ENCODE measurements around the gene CCDC82.
"Not testable (repeated sequence)": the region's sequence is repeated elsewhere in the genome, so short reads cannot be mapped to it uniquely, and the experiment has no call there.

The CCDC82 gene

DNA sequence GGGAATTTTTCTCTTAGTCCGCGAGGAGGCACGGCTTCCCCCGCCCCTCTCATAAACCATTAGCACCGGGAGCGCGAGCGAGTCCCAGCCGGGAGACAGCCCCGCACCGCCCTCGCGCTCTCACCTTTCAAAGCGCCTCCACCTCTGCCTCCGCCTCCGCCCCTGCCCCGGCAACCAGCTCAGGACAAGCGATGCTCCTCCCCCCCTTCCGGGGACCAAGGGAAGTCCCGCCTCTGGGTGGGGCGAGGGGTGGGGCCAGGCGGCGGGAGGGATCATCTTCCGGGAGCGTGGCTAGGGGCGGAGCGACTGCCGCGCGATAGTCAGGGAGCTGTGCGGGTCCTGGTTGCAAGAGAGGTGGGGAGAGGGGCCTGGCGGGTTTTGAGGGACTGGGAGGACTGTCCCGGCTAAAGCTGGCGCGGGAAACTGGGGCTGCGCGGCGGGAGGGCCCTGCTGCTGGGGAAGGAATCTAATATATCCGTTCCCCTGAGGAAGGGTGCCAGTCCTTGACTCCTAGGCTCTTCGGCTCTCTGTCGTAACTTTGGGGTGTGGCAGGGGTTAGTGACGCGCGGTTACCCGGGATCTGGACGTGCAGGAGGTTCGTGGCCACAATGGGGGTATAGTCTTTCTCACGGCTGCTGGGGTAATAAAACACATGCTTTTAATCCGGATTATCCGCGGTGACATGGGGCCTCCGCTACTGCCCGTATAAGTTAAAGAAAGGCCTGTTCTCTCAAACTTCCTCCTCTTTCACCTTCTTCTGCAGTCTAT lies at the start of gene CCDC82, which contains the start of gene JRKL:
Gene CCDC82 (minus strand): TSS at position 193 of the 768 bp plus-strand sequence. CDS start 5,165 bp downstream, outside the sequence.
Gene JRKL (plus strand): TSS at position 294 of the 768 bp plus-strand sequence. CDS start 637 bp downstream, outside the sequence.
- peak; percentile 95 to 98 for DNase-seq

DNA sequence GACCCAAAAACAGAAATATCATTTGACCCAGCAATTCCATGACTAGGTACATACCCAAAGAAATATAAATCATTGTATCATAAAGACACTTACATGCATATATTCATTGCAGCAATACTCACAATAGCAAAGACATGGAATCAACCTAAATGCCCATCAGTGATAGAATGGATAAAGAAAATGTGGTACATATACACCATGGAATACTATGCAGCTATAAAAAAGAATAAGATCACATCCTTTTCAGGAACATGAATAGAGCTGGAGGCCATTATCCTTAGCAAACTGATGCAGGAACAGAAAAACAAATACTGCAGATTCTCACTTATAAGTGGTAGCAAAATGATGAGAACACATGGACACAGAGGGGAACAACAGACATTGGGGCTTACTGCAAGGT lies 42.9 kb upstream of the CCDC82 start:
- not testable (repeated sequence) for DNase-seq

DNA sequence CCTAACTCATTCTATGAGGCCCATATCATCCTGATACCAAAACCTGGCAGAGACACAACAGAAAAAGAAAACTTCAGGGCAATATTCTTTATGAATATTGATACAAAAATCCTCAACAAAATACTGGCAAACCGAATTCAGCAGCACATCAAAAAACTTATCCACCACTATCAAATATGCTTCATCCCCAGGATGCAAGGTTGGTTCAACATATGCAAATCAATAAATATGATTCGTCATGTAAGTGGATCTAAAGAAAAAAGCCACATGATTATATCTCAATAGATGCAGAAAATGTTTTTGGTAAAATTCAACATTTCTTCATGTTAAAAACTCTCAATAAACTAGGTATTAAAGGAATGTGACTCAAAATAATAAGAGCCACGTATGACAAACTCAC lies 41.0 kb upstream of the CCDC82 start:
- no peak for DNase-seq

DNA sequence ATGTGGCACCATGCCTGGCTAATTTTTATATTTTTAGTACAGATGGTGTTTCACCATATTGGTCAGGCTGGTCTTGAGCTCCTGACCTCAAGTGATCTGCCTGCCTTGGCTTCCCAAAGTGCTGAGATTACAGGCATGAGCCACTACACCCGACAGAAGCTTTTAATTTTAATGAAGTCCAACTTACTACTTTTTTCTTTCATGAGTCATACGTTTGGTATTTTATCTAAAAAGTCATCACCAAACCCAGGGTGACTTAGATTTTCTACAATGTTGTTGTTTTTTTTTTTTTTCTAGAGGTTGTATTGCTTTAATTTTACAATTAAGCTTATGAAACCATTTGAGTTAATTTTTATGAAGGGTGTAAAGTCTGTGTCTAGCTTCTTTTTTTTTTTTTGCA lies 35.0 kb upstream of the CCDC82 start:
- no peak for DNase-seq

DNA sequence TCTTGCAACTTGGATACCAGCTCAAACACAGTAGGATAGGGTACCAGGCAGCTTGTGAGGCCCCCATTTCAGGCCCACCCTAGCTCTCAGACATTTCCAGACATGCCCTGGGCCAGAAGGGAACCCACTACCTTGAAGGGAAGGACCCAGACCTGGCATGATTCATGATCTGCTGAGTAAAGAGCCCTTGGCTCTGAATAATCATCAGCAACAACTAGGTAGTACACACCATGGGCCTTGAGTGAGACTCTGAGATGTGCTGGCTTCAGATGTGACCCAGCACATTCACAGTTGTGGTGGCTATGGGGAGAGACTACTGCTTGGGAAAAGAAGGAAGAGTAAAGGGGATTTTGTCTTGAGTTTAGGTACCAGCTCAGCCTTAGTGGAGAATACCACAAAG lies 23.7 kb upstream of the CCDC82 start:
- no peak for DNase-seq

DNA sequence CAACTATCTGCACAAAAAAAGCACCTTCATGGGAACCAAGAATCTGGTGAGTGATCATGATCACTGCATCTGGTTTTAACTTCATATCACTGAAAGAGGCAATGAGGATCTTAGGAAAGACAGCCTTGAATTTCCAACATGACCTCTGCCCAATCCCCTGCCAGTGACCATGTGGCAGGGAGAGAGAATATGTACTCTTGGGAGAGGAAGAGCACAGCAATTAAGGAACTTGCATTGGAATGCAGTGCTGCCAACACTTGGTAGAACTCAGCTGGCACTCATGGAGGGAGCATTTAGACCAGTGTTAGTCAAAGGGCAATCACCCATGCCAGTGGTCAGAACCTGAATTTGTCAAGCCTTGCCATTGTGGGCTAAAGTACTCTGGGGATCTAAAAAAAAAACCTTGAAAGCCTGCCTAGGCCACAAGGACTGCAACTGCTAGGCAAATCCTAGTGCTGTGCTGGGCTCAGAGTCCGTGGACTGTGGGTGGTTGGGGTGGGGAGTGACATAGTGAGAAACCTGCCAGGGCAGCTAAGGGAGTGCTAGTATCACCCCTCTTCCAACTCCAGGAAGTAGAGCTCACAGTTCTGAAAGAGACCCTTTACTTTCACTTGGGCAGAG lies 23.2 kb upstream of the CCDC82 start:
- DNase-seq: no peak

DNA sequence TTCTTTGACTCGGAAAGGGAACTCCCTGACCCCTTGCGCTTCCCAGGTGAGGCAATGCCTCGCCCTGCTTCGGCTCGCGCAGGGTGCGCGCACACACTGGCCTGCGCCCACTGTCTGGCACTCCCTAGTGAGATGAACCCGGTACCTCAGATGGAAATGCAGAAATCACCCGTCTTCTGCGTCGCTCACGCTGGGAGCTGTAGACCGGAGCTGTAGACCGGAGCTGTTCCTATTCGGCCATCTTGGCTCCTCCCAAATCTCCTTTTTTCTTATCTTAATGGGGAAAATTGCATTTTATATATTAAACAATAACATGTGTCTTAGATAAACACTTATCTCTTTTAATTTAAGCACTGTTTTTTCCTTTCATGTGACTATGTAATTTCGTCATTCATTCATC lies 21.7 kb upstream of the CCDC82 start:
- DNase-seq: not testable (repeated sequence)

DNA sequence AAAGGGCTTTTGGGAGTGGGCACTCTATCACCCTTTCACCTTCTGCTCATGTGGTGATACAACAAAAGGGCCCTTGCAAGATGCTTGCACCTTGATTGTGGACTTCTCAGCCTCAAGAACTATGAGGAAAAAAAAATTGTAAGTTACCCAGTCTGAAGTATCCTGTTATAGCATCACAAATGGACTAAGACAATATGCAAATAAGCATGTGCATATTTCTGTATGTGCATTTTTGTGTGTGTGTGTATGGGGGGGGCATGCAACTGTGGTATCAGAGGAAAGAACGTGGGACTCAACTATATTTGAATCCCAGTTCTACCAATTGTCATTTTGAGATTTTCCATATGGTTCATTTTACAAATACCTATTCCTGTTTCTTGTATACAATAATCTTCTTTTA lies 11.0 kb upstream of the CCDC82 start:
- no peak for DNase-seq

DNA sequence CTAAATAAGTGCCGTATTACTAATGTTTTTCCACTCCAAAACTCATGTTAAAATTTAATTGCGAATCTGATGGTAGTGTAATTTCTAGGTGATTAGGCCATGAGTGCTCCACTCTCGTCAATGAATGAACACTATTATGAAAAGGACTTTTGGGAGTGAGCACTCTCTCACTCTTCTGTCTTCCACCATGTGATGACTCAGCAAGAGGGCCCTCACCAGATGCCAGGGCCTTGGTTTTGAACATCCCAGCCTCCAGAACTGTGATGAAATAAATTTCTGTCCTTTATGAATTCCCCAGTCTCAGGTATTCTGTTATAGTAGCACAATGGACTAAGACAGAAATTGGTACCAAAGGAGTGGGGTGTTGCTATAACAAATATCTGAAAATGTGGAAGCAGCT lies 8.2 kb upstream of the CCDC82 start:
- no peak for DNase-seq

DNA sequence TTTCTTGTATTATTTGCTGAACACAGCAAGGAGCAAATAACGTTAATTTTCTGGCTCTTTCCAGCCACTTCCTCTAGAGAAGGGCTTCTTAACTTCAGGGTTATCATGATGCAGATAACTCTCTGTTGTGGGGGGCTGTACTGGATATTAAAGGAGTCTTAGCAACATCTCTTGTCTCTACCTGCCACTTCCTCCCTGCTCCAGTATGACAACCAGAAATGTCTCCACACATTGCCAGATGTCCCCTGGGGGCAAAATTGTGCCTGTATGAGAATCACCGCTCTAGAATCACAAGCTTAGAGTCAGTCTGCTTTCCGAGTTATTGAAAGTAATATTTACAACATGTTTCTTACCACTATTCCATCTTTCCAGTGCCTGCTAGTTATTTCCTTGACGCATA lies 6.9 kb upstream of the CCDC82 start:
- DNase-seq: no peak

DNA sequence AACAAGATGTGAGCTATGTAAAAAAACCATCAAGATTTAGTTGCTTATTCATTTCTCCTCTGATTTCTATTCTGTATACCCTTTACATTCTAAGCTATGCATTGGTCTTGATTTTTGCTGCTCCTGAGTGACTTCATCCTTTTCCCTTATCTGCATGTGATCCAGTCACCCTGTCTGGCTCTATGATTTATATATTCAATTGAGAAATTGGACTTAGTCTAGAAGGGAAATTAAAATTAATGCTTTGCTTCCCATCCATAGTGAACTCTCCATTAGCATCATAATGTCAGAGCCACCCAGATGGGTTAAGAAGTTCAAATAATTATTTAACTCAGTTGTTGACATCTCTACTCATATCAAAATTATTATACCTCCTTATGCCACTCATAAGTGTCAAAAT lies 5.1 kb upstream of the CCDC82 start:
- DNase-seq: no peak

DNA sequence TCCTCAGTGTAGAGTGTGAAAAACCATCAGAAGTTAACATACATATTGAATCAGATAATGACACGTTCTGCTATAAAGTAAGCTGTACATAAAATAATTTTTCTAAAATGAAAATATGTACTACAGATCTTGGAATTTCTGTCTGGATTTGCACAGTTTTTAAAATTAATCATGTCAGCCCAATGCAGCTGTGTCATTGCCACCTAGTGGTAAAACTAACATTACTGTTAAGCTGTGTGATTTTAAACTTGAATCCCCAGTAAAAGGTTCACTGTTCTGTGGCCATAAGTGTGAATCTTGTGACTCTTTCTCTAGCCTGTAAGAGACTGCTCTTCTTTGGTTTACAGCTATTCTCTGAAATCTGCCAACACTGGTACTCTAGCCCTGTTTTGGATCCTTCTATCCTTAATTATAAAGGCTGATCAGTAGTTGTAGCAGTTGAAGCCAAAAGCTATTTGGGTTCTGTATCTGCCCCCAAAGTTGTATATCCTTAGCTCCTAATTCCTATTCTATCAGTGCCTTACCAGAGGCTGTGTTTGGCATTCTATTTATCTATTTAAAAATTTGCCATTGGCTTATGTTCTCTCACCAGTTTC lies 4.1 kb upstream of the CCDC82 start:
- DNase-seq: peak in 1 of 2 donors; percentile 58

DNA sequence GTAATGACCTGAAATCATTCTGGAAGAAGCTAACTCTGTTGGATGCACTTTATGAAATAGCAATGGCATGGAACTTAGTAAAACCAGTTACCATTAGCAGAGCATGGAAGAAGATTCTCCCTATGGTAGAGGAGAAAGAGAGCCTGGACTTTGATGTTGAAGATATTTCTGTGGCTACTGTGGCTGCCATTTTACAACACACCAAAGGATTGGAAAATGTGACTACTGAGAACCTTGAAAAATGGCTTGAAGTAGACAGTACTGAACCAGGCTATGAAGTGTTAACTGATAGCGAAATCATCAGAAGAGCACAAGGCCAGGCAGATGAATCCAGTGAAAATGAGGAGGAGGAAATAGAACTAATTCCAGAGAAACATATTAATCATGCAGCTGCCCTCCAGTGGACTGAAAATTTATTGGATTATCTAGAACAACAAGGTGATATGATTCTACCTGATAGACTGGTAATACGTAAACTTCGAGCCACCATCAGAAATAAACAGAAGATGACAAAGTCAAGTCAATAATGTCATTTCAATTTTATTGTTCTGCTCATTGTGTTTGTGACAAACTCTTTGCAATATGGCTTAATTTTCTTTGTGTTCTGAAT lies 2.1 kb upstream of the CCDC82 start:
- no peak for DNase-seq

DNA sequence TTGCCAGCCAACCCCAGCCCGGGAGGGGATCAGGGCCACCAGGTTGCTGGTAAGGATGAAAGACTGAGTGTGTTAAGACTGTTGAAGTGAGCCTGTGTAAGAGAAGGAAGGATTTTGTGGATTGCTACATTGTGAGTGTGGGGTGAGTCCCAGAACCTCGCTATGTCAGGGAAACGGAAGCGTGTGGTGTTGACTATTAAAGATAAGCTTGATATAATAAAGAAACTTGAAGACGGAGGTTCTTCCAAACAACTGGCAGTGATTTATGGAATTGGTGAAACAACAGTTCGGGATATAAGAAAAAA lies 728 bp upstream of the CCDC82 start:
- no peak for DNase-seq

DNA sequence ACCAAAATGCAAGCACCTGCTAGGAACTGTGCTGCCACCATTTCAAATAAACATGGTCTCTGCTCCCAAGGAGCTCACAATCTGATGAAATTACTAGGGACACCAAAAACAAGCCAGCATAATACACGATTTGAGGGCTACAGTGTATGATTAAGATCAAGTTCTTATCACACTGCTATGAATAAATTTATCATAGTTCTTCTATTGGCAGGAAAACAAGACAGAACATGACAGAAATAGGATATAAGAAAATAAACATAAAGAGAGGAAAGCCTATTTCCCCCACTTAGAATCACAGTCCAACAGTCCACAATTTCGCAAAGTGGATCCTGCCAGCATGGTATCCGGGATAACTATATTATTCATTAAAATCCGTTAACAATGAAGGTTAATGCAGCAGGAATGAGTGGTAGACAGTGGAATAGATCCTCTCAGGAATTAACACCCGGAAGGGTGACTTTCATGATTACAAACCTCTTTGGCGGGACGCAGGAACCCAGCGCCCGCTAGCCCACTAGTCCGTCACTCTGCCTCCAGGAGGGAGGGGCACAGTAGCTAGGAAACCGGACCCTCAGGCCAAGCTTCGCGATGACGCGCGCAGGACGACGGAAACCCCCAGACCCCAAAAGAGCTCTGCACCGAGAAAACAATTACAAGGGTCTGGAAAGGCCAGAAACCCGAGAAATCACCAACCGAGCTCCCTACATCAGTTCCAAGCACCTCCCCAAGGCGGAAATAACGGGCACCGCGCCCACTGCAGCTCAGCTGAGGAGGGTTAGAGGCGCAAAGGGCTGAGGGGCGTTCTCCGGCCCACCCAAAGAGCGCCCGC lies 607 bp downstream of the CCDC82 start:
- DNase-seq: no peak

DNA sequence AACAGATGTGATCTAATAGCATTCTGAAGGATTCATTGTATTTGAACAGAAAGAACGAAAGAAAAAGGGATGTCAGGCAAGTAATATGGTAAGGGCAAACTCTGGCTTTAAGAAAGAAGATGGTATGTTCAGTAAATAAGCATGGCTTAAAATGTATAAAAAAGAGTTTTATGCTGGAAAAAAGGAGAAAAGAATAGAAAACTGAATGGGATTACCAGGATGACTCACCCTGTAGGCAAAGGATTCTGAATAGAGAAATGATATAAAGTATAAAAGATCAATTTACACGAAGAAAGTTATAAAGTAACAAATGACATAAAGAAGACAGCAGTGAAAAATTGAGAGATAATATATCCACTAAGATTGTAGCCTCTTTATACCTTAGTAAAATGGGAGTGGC lies 4.5 kb downstream of the CCDC82 start:
- no peak for DNase-seq

DNA sequence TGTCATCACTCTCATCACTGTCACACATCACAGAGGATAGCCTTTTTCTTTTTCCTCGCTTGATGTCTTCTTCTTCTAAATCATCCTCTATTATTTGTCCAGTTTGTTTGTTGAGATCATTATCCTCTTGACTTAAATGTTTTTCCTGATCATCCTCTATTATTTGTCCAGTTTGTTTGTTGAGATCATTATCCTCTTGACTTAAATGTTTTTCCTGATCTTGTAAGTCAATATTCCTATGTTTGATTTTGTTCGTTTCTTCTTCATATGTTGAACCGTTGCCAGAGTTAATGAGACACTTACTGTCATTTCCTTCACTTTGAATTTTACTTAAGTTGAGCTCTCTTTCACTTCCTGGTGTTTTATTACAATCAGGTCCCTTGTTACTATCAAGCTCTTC lies 5.6 kb downstream of the CCDC82 start:
- no peak for DNase-seq

DNA sequence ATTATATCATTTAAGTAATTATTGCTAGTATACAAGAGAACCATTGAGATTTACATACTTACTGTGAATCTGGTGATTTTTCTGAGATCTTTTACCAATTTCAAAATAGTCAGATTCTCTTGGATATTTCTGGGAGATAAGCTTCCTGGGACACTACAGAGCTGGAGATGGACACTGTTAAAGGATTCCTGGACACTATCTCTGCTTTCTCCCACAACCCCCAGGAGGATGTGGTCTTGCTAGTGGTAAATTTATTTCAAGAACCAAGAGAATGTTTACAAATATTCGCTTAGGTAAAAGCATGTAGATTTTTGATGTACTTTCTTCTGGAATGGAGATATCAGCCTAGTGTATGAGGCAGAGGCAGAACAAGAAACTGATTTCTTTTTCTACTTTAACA lies 12.9 kb downstream of the CCDC82 start:
- DNase-seq: no peak

DNA sequence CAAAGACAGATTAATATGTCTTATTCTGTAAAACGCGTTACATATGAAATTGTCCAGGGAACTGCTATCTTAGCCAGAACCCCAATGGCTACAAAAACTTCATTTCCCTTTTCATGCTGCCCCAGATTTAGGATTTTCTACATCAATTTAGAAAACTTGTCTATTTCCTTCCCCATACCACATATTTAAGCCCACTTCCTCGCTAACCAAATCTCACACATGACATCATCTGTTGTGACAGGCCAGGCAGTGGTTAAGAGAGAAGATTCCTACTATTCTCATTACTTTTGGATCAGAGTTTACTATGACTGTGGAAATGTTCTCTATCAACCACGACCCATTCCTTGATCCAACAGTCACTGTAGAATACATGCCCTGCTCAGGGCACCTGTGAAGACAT lies 15.9 kb downstream of the CCDC82 start:
- DNase-seq: no peak

DNA sequence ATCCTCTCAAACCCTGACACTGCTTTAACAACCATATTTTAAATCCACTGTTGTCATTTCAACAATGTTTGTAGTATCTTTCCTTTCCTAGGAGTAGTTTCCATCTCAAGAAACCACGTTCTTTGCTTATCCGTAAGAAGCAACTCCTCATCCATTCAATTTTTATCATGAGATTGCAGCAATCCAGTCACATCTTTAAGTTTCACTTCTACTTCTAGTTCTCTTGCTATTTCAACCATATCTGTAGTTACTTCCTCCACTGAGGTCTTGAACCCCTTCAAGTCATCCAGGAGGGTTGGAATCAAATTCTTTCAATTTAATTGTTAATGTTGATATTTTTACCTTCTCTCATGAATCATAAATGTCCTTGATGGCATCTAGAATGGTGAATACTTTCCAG lies 22.4 kb downstream of the CCDC82 start:
- DNase-seq: no peak

DNA sequence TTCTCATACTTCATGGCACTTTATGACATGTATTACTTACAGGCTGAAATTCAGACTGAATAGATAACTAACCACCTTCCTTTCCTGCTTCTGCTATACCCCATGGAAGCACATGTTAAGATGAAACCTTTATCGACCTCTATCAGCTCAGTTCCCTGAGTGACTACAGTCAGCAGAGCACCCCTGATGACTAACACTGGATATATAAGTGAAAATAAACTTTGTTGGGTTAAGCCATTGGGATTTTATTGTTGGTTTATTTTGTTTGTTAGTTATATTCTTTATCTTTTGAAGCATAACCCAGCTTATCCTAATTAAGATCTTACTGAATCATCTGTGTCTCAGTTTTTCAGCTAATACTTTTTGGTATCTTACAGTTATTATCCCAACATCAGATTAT lies 23.7 kb downstream of the CCDC82 start:
- no peak for DNase-seq

DNA sequence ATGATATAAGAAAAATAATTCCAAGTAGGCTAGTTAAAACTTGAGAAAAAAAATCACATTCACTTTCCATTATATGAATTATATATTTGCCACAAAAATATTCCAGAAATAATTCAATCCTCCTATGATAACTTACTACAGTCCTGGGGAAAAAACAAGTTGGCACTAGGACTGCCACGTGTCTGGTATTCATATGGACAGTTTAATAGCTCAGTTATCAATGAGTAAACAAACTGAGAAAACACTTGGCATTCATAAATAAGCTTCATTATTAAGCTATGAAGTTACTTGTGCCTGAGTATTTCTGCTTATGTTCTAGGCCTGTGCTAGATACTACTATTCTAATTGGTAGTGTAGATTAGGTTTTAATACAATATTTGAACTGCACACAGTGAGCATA lies 24.2 kb downstream of the CCDC82 start:
- no peak for DNase-seq

DNA sequence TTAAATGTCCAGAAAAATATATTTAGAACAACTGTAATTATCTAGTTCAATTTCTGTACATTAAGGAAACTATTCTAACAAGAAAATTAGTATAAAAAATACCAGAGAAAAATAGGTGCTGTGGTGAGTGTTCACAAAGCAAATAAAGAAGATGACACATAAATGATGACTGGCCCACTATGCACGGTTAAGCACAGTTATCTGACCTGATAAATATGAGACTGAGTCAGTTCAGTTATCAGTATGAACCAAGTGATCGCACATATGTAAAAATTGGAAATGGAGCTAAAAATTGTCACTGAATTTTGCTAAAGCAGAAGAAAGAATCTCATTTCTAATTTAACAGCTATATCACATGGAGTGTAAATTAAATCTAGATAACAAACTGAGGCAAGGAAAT lies 27.9 kb downstream of the CCDC82 start:
- no peak for DNase-seq

All from CD4-positive, alpha-beta T cell treated with Interleukin-4 for 1 hour (primary cell).